Neural progenitor cell (in vitro differentiated cells): ENCODE measurements around the gene KRT78. TPM values are rescaled to one million over a fixed set of nuclear protein-coding genes. Genes with fewer than 3 reads are reported as not detected.

Experiments used
- DNase-seq: peaks from one replicate; pipeline ENCODE4 v3.0.0-alpha.2; 2016; ENCODE audit warnings: low spot score
- H2AFZ ChIP-seq: fragments of 200-600 bp; sonication (generic); replicated peaks from 2 replicates; pipeline ENCODE4 v1.6.1; 2016; ENCODE audit warnings: antibody characterized with exemption
- H3F3A ChIP-seq: fragments of 200-600 bp; sonication (generic); 2 replicates; pipeline ENCODE4 v1.6.1; 2016; ENCODE audit warnings: antibody characterized with exemption, low read depth
- H3K27ac ChIP-seq: fragments of 200-600 bp; sonication (generic); 2 replicates; pipeline ENCODE4 v1.5.1; 2016; ENCODE audit warnings: mild to moderate bottlenecking
- H3K27me3 ChIP-seq: fragments of 200-600 bp; sonication (generic); 2 replicates; pipeline ENCODE4 v1.6.1; 2016; ENCODE audit warnings: mild to moderate bottlenecking, moderate library complexity
- H3K36me3 ChIP-seq: fragments of 200-600 bp; sonication (generic); 2 replicates; pipeline ENCODE4 v1.5.1; 2016
- H3K4me1 ChIP-seq: fragments of 200-600 bp; sonication (generic); 2 replicates; pipeline ENCODE4 v1.6.1; 2016; ENCODE audit warnings: mixed run types
- H3K4me2 ChIP-seq: fragments of 200-600 bp; sonication (generic); 2 replicates; pipeline ENCODE4 v1.6.1; 2016
- H3K4me3 ChIP-seq: fragments of 200-600 bp; sonication (generic); 2 replicates; pipeline ENCODE4 v1.5.1; 2016
- H3K79me2 ChIP-seq: fragments of 200-600 bp; sonication (generic); 2 replicates; pipeline ENCODE4 v1.6.1; 2016; ENCODE audit warnings: low read depth
- H3K9ac ChIP-seq: fragments of 200-600 bp; sonication (generic); 2 replicates; pipeline ENCODE4 v1.6.1; 2016
- H3K9me3 ChIP-seq: fragments of 200-600 bp; sonication (generic); 2 replicates; pipeline ENCODE4 v1.5.1; 2016; ENCODE audit warnings: low read depth
- H4K20me1 ChIP-seq: fragments of 200-600 bp; sonication (generic); 2 replicates; pipeline ENCODE4 v1.6.1; 2016; ENCODE audit warnings: low read depth
- H3K27ac Mint-ChIP-seq: 3 replicates; pipeline ENCODE4 v1.8.0; 2021; ENCODE audit warnings: mixed read lengths
- H3K27me3 Mint-ChIP-seq: 2 replicates; pipeline ENCODE4 v1.8.0; 2022; ENCODE audit warnings: low read depth, mild to moderate bottlenecking, inconsistent platforms, moderate library complexity, mixed read lengths; ENCODE audit not compliant: insufficient read depth
- H3K36me3 Mint-ChIP-seq: 3 replicates; pipeline ENCODE4 v1.8.0; 2021; ENCODE audit warnings: mixed read lengths
- H3K4me1 Mint-ChIP-seq: 3 replicates; pipeline ENCODE4 v1.8.0; 2021; ENCODE audit warnings: mixed read lengths
- H3K4me3 Mint-ChIP-seq: 3 replicates; pipeline ENCODE4 v1.8.0; 2021; ENCODE audit warnings: mild to moderate bottlenecking, moderate library complexity, mixed read lengths
- H3K9me3 Mint-ChIP-seq: 3 replicates; pipeline ENCODE4 v1.8.0; 2020; ENCODE audit warnings: mixed read lengths
- EZH2 ChIP-seq: fragments of 200-600 bp; sonication (generic); IDR thresholded peaks from 2 replicates; pipeline ENCODE4 v1.6.1; 2017; ENCODE audit warnings: antibody characterized with exemption, mild to moderate bottlenecking, moderate library complexity
- EZH2phosphoT487 ChIP-seq: fragments of 200-600 bp; sonication (generic); IDR thresholded peaks from 2 replicates; pipeline ENCODE4 v1.6.1; 2017; ENCODE audit warnings: antibody characterized with exemption
- total RNA-seq: library from RNA; depleted of rRNA; stranded (reverse); fragments of >200 nt; gene quantifications from 2 replicates; pipeline ENCODE4 v1.2.3, GENCODE V29; 2015; ENCODE audit warnings: low replicate concordance
- TF ChIP-seq, protein P1 (sequence below): fragments of 200-600 bp; sonication (generic); IDR thresholded peaks from 2 replicates; pipeline ENCODE4 v1.5.1; 2017; ENCODE audit warnings: antibody characterized with exemption, mild to moderate bottlenecking

Gene KRT78
- total RNA-seq, 1 donor from 2014 or later = not detected

- Histone ChIP-seq H3K36me3 (no peaks in the 10 kb centered on the region), H3K9ac (no peak overlapping the region), H3K4me3 (no peak overlapping the region), H3F3A (no peaks in the 10 kb centered on the region), H3K27ac (no peak overlapping the region), H3K4me1 (no peaks in the 10 kb centered on the region), H3K9me3 (no peaks in the 10 kb centered on the region), H3K4me2 (no peak overlapping the region), H3K27me3 (no peaks in the 10 kb centered on the region), H4K20me1 (no peaks in the 10 kb centered on the region), H3K79me2 (no peaks in the 10 kb centered on the region), H2AFZ (no peak overlapping the region)
- Mint-ChIP-seq H3K4me3 (no peak overlapping the region), H3K27me3 (peaks cover 2% of the 10 kb centered on the region), H3K27ac (no peak overlapping the region), H3K36me3 (no peaks in the 10 kb centered on the region), H3K9me3 (peaks cover 3% of the 10 kb centered on the region), H3K4me1 (no peaks in the 10 kb centered on the region)
- no peak for DNase-seq
- TF ChIP-seq EZH2 (no peak), EZH2phosphoT487 (no peak)
- TF ChIP-seq, protein P1, sequence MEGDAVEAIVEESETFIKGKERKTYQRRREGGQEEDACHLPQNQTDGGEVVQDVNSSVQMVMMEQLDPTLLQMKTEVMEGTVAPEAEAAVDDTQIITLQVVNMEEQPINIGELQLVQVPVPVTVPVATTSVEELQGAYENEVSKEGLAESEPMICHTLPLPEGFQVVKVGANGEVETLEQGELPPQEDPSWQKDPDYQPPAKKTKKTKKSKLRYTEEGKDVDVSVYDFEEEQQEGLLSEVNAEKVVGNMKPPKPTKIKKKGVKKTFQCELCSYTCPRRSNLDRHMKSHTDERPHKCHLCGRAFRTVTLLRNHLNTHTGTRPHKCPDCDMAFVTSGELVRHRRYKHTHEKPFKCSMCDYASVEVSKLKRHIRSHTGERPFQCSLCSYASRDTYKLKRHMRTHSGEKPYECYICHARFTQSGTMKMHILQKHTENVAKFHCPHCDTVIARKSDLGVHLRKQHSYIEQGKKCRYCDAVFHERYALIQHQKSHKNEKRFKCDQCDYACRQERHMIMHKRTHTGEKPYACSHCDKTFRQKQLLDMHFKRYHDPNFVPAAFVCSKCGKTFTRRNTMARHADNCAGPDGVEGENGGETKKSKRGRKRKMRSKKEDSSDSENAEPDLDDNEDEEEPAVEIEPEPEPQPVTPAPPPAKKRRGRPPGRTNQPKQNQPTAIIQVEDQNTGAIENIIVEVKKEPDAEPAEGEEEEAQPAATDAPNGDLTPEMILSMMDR = no peak
These were observed 44.2 kb upstream of the KRT78 start for GRCh38 chr12:52892974-52893373.

DNA sequence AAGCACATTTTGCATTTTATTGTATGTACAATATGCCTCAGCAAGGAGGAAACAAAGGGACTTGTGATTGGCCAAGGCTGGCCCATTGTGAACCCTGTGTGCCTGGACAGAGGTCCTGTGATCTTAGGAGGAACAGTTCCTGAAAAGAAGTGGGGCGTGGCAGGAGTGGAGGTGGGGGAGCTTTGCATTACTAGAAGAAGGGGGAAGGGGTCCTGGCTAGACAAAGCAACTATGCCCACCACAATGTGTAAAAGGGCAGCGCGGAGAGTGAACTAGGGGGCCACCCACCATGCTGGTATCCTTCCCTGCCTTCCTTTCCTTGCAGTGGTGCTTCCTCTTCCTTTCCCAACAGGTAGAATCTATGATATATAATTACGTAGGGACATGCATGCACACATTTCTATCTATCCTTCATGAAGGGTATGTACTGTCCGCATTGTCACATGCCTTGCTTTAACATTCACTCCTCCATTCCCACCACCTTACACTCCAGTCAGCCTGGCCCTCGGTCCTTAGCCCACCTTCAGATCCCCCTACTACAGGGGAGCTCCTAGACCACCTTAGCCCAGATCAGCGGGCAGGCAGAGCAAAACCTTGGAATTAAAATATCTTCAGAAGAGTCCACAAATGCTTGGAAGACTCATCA lies 43.5 kb upstream of the KRT78 start:
- no peaks in the 10 kb centered on the region for H3K27me3 ChIP-seq
- no peaks in the 10 kb centered on the region for H3K79me2 ChIP-seq
- H3K4me2 ChIP-seq = no peak overlapping the region
- no peaks in the 10 kb centered on the region for H3K36me3 ChIP-seq
- Mint-ChIP-seq H3K27me3 (peaks cover 2% of the 10 kb centered on the region), H3K36me3 (no peaks in the 10 kb centered on the region), H3K4me1 (no peaks in the 10 kb centered on the region), H3K9me3 (peaks cover 3% of the 10 kb centered on the region), H3K27ac (no peak overlapping the region), H3K4me3 (no peak overlapping the region)
- H3K9me3 ChIP-seq = no peaks in the 10 kb centered on the region
- TF ChIP-seq EZH2phosphoT487 (no peak), EZH2 (no peak)
- TF ChIP-seq, protein P1 = no peak
- no peak overlapping the region for H3K9ac ChIP-seq
- no peak overlapping the region for H2AFZ ChIP-seq
- no peak for DNase-seq
- no peak overlapping the region for H3K4me3 ChIP-seq
- no peaks in the 10 kb centered on the region for H3K4me1 ChIP-seq
- no peaks in the 10 kb centered on the region for H3F3A ChIP-seq
- H4K20me1 ChIP-seq = no peaks in the 10 kb centered on the region
- no peak overlapping the region for H3K27ac ChIP-seq

DNA sequence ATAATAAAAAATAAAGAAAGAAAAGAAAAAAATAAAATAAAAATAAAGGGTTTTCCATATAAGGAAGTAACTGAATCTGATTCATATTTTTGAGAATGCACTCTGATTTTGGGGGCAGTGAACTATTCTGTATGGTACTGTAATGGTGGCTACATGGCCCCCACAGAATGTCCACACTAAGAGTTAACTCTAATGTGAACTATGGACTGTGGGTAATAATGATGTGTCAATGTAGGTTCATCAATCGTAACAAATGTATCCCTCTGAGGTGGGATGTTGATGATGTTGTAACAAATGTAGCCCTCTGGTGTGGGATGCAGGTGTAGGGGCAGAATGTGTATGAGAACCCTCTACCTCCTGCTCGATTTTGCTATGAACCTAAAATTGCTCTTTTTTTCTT lies 42.2 kb upstream of the KRT78 start:
- Histone ChIP-seq H3K36me3 (no peaks in the 10 kb centered on the region), H4K20me1 (no peaks in the 10 kb centered on the region), H3K4me3 (no peak overlapping the region), H3K9me3 (no peaks in the 10 kb centered on the region), H3K79me2 (no peaks in the 10 kb centered on the region), H3K4me1 (no peaks in the 10 kb centered on the region), H2AFZ (no peak overlapping the region), H3K27ac (no peak overlapping the region), H3K9ac (no peak overlapping the region), H3K27me3 (no peaks in the 10 kb centered on the region), H3F3A (no peaks in the 10 kb centered on the region), H3K4me2 (no peak overlapping the region)
- no peak overlapping the region for H3K4me3 Mint-ChIP-seq
- no peaks in the 10 kb centered on the region for H3K4me1 Mint-ChIP-seq
- no peak overlapping the region for H3K27ac Mint-ChIP-seq
- peaks cover 5% of the 10 kb centered on the region for H3K27me3 Mint-ChIP-seq
- no peaks in the 10 kb centered on the region for H3K36me3 Mint-ChIP-seq
- no peak for DNase-seq
- H3K9me3 Mint-ChIP-seq = peaks cover 3% of the 10 kb centered on the region
- TF ChIP-seq EZH2phosphoT487 (no peak), EZH2 (no peak)
- TF ChIP-seq, protein P1 = no peak
